ENCODE data around the gene MRPL41.

GRCh38 chr9:137522746-137523455 lies 28.8 kb upstream of the MRPL41 start:
- TF ChIP-seq, protein P1, sequence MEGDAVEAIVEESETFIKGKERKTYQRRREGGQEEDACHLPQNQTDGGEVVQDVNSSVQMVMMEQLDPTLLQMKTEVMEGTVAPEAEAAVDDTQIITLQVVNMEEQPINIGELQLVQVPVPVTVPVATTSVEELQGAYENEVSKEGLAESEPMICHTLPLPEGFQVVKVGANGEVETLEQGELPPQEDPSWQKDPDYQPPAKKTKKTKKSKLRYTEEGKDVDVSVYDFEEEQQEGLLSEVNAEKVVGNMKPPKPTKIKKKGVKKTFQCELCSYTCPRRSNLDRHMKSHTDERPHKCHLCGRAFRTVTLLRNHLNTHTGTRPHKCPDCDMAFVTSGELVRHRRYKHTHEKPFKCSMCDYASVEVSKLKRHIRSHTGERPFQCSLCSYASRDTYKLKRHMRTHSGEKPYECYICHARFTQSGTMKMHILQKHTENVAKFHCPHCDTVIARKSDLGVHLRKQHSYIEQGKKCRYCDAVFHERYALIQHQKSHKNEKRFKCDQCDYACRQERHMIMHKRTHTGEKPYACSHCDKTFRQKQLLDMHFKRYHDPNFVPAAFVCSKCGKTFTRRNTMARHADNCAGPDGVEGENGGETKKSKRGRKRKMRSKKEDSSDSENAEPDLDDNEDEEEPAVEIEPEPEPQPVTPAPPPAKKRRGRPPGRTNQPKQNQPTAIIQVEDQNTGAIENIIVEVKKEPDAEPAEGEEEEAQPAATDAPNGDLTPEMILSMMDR (conservative IDR thresholded peaks at IDR 0.05; ENCODE audit: low read depth, low read length): no peak
- TF ChIP-seq EZH2 (IDR thresholded peaks at IDR 0.05; ENCODE audit: borderline replicate concordance, low read depth, low read length, poor library complexity, severe bottlenecking): no peak

Measured in A673 (cell line).